Ishikawa (cell line): ENCODE data around the gene RBFOX1.

Experiments
- CEBPB ChIP-seq: IDR thresholded peaks from 2 replicates; pipeline ENCODE4 v1.6.1; 2012
- CREB1 ChIP-seq: IDR thresholded peaks from 2 replicates; pipeline ENCODE4 v1.6.1; 2012; ENCODE audit warnings: low read depth
- EP300 ChIP-seq: IDR thresholded peaks from 2 replicates; pipeline ENCODE4 v1.6.1; 2012; ENCODE audit warnings: borderline replicate concordance
- FOXM1 ChIP-seq: IDR thresholded peaks from 2 replicates; pipeline ENCODE4 v1.6.1; 2012; ENCODE audit warnings: low read depth, borderline replicate concordance
- MAX ChIP-seq: IDR thresholded peaks from 2 replicates; pipeline ENCODE4 v1.6.1; 2012
- RAD21 ChIP-seq: IDR thresholded peaks from 2 replicates; pipeline ENCODE4 v1.6.1; 2012; ENCODE audit warnings: low read depth
- REST ChIP-seq: IDR thresholded peaks from 2 replicates; pipeline ENCODE4 v1.6.1; 2012; ENCODE audit warnings: low read depth, mild to moderate bottlenecking
- TAF1 ChIP-seq: IDR thresholded peaks from 2 replicates; pipeline ENCODE4 v1.6.1; 2012; ENCODE audit warnings: low read depth, mild to moderate bottlenecking
- TEAD4 ChIP-seq: IDR thresholded peaks from 2 replicates; pipeline ENCODE4 v1.6.1; 2012
- USF1 ChIP-seq: IDR thresholded peaks from 2 replicates; pipeline ENCODE4 v1.6.1; 2012
- YY1 ChIP-seq: IDR thresholded peaks from 2 replicates; pipeline ENCODE4 v1.6.1; 2012; ENCODE audit warnings: low read depth

- TF ChIP-seq USF1 (no peak), MAX (no peak), CREB1 (no peak), EP300 (no peak), FOXM1 (no peak), TEAD4 (no peak), CEBPB (no peak), TAF1 (no peak), RAD21 (no peak), YY1 (no peak), REST (no peak)
Observed at GRCh38 chr16:7334801-7335560, 2.3 kb downstream of the RBFOX1 start.
